Uterus (tissue), 2 donors: ENCODE measurements around the gene MLC1.

Source experiments
- CTCF ChIP-seq, 4 experiments: fragments of 200-600 bp in 2 of 4; fragments of 450-650 bp in 2 of 4; sonication (generic) in 2 of 4; IDR thresholded peaks; one replicate each; pipeline ENCODE4 v1.5.1; 2016 to 2019; ENCODE audit warnings: antibody characterized with exemption in 4 of 4, mild to moderate bottlenecking in 2 of 4, moderate library complexity in 1 of 4
- POLR2A ChIP-seq, 2 donors: fragments of 450-650 bp; IDR thresholded peaks; one replicate each; pipeline ENCODE4 v1.6.1; 2016; ENCODE audit warnings: antibody characterized with exemption in 2 of 2, mild to moderate bottlenecking in 1 of 2, moderate library complexity in 1 of 2

- TF ChIP-seq CTCF (IDR thresholded peaks at IDR 0.05): no peak
- TF ChIP-seq POLR2A (IDR thresholded peaks at IDR 0.05): no peak
These were observed 52.2 kb downstream of the MLC1 start for GRCh38 chr22:50032941-50033601.
